ENCODE measurements around the gene MYF5. TPM values are rescaled to one million over a fixed set of nuclear protein-coding genes. Genes with fewer than 3 reads are reported as not detected.
A peak's percentile ranks its signal among the peaks of the same experiment; 100 is the strongest.

MYF5 gene
- total RNA-seq, 6 experiments from 2014 or later = not detected

GRCh38 chr12:80701388-80701787, 15.3 kb upstream of the MYF5 start:
- Histone ChIP-seq H3K27me3 (no peaks in the 10 kb centered on the region), H3K27ac (no peak overlapping the region), H3K36me3 (no peaks in the 10 kb centered on the region), H3K9me3 (no peaks in the 10 kb centered on the region), H3K4me3 (no peak overlapping the region), H3K4me1 (peaks cover 0 to 36% (median 12%) of the 10 kb centered on the region in 4 donors)
- intact Hi-C loops (cut with DNase I) = no loop called here
- ATAC-seq = no peak
- TF ChIP-seq CTCF (IDR thresholded peaks at IDR 0.05) (no peak), POLR2A (IDR thresholded peaks at IDR 0.05) (no peak)
- DNase-seq = no peak
- 38% methylated on average over 2 of the region's 2 CpGs for WGBS (ENCODE audit: insufficient coverage, low coverage, low lambda C conversion rate, missing lambda C conversion rate)

GRCh38 chr12:80702889-80703805, 13.6 kb upstream of the MYF5 start:
- Histone ChIP-seq H3K27ac (peak overlapping the region; percentile 90 to 95 (median 93)), H3K36me3 (no peaks in the 10 kb centered on the region), H3K9me3 (no peaks in the 10 kb centered on the region), H3K27me3 (no peaks in the 10 kb centered on the region), H3K4me1 (peaks cover 0 to 29% (median 12%) of the 10 kb centered on the region in 4 donors), H3K4me3 (peak overlapping the region in 2 of 3 donors; percentile 34 to 43)
- ATAC-seq = peak; percentile 85 to 95 (median 92)
- TF ChIP-seq POLR2A (IDR thresholded peaks at IDR 0.05) (peak; percentile 81), CTCF (IDR thresholded peaks at IDR 0.05) (no peak)
- intact Hi-C loops (cut with DNase I) = no loop called here
- peak in 1 of 3 donors; percentile 64 for DNase-seq
- WGBS (ENCODE audit: insufficient coverage, low coverage, low lambda C conversion rate, missing lambda C conversion rate) = 33% methylated on average over 12 of the region's 12 CpGs

- peak; percentile 8 to 61 (median 23) for ATAC-seq
- 51% methylated on average over 2 of the region's 2 CpGs for WGBS (ENCODE audit: insufficient coverage, low coverage, low lambda C conversion rate, missing lambda C conversion rate)
These were observed 12.3 kb upstream of the MYF5 start for GRCh38 chr12:80704420-80704819.

GRCh38 chr12:80707126-80707829, 9.4 kb upstream of the MYF5 start, which contains the start of gene MYF6:
Gene MYF6, plus strand, starts transcription at chr12:80707634. Its CDS starts 86 bp downstream, at chr12:80707720.
- TF ChIP-seq POLR2A (IDR thresholded peaks at IDR 0.05) (no peak), CTCF (IDR thresholded peaks at IDR 0.05) (no peak)
- H3K4me1 ChIP-seq = peaks cover 0 to 19% (median 8%) of the 10 kb centered on the region in 4 donors
- no peaks in the 10 kb centered on the region for H3K9me3 ChIP-seq
- intact Hi-C loops (cut with DNase I) = no loop called here
- H3K27ac ChIP-seq = no peak within 1 kb of the TSS
- no peak for ATAC-seq
- peak within 1 kb of the TSS in 1 of 3 donors; percentile 39 for H3K4me3 ChIP-seq
- no peaks in the 10 kb centered on the region for H3K27me3 ChIP-seq
- 59% methylated on average over 4 of the region's 4 CpGs for WGBS (ENCODE audit: insufficient coverage, low coverage, low lambda C conversion rate, missing lambda C conversion rate)
- H3K36me3 ChIP-seq = no peaks in the 10 kb centered on the region
- no peak for DNase-seq

More at GRCh38 chr12:80704420-80704819, 12.3 kb upstream of the MYF5 start:
- H3K4me1 ChIP-seq = peaks cover 0 to 25% (median 11%) of the 10 kb centered on the region in 4 donors
- TF ChIP-seq POLR2A (IDR thresholded peaks at IDR 0.05) (no peak), CTCF (IDR thresholded peaks at IDR 0.05) (no peak)
- H3K9me3 ChIP-seq = no peaks in the 10 kb centered on the region
- H3K27me3 ChIP-seq = no peaks in the 10 kb centered on the region
- H3K36me3 ChIP-seq = no peaks in the 10 kb centered on the region
- H3K4me3 ChIP-seq = no peak overlapping the region
- DNase-seq = no peak
- intact Hi-C loops (cut with DNase I) = no loop called here
- H3K27ac ChIP-seq = peak overlapping the region; percentile 90 to 95 (median 93)

All from right lobe of liver (tissue), 6 donors.